ENCODE results near the gene PTAFR.

PTAFR gene

DNA sequence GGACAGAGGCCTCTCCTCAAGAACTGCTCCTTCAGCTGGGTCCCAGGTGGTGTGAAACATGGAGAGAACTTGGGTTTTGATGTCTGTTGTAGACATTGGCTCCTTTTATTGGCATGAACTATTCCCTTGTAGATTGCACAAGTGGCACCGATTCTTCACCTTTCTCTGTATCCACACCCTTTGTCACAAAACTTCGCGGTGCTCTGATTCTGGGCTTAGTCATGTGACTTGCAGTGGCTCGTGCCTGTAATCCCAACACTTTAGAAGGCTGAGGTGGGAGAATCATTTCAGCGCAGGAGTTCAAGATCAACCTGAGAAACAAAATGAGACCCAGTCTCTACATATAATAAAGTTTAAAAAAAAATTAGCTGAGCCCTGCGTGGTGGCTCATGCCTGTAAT lies 45.6 kb downstream of the PTAFR start:
- H3K27ac ChIP-seq: no peak overlapping the region
- no peak for DNase-seq
- TF ChIP-seq, protein P1, sequence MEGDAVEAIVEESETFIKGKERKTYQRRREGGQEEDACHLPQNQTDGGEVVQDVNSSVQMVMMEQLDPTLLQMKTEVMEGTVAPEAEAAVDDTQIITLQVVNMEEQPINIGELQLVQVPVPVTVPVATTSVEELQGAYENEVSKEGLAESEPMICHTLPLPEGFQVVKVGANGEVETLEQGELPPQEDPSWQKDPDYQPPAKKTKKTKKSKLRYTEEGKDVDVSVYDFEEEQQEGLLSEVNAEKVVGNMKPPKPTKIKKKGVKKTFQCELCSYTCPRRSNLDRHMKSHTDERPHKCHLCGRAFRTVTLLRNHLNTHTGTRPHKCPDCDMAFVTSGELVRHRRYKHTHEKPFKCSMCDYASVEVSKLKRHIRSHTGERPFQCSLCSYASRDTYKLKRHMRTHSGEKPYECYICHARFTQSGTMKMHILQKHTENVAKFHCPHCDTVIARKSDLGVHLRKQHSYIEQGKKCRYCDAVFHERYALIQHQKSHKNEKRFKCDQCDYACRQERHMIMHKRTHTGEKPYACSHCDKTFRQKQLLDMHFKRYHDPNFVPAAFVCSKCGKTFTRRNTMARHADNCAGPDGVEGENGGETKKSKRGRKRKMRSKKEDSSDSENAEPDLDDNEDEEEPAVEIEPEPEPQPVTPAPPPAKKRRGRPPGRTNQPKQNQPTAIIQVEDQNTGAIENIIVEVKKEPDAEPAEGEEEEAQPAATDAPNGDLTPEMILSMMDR (IDR thresholded peaks at IDR 0.05; ENCODE audit: low read depth, low read length): no peak
- no peaks in the 10 kb centered on the region for H3K36me3 ChIP-seq
- no peaks in the 10 kb centered on the region for H3K27me3 ChIP-seq (ENCODE audit: insufficient read depth, low read depth, severe bottlenecking)
- no peak overlapping the region for H3K4me3 ChIP-seq (ENCODE audit: low read depth, low read length)
- peaks cover 4% of the 10 kb centered on the region for H3K9me3 ChIP-seq (ENCODE audit: severe bottlenecking)

DNA sequence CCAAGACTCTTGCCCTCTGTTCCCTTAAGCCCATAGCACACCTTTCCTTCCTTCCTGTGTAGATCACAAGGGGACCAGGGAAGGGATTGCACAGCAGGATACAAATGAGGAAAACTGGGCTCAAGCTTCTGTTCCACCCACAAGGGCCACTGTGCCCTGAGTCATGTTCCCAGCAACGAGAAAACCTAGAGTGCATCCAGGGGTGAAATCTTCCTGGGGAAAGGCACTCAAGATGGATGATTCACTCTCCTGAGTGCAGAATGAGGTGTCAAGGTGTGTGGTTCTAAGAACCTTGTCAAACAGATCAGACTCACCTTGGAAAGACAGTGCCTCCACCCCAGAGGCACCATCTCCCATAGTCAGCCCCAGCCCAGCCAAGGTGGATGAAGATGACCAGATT lies 47.3 kb downstream of the PTAFR start:
- no peaks in the 10 kb centered on the region for H3K27me3 ChIP-seq (ENCODE audit: insufficient read depth, low read depth, severe bottlenecking)
- H3K27ac ChIP-seq: no peak overlapping the region
- TF ChIP-seq, protein P1 (IDR thresholded peaks at IDR 0.05; ENCODE audit: low read depth, low read length): no peak
- no peaks in the 10 kb centered on the region for H3K36me3 ChIP-seq
- no peaks in the 10 kb centered on the region for H3K9me3 ChIP-seq (ENCODE audit: severe bottlenecking)
- no peak for DNase-seq
- no peak overlapping the region for H3K4me3 ChIP-seq (ENCODE audit: low read depth, low read length)

DNA sequence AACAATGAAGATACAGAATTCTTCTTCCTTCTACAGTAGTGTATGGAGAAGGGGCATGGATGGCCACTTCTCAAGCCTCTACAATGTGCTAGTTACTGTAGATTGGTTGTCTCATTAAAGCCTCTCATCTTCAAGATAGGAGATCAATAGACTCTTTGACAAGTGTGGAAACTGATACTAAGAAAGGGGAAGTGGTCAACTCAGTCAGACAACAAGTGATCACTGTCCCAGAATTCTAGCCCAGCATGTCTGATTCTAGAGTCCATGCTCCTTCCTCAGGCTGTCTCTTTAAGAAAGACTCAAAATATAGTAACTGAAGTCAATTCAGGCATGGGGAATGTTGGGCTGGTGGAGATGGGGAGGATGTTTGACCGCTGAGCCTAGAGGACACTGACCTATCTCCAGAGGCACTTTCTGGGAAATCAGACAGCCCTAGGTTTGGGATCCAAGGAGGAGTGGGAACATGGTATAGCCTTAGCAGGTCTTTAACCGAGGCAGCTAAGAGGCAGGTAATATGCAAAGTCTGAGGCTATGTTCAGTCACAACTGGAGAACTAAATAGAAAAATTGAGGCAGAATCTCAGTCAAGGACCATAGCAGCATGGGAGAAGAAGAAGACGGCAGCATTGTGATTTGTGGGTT lies 48.8 kb downstream of the PTAFR start:
- TF ChIP-seq, protein P1 (IDR thresholded peaks at IDR 0.05; ENCODE audit: low read depth, low read length): no peak
- DNase-seq: no peak
- no peak overlapping the region for H3K27ac ChIP-seq
- no peaks in the 10 kb centered on the region for H3K36me3 ChIP-seq
- H3K27me3 ChIP-seq (ENCODE audit: insufficient read depth, low read depth, severe bottlenecking): no peaks in the 10 kb centered on the region
- H3K9me3 ChIP-seq (ENCODE audit: severe bottlenecking): no peaks in the 10 kb centered on the region
- no peak overlapping the region for H3K4me3 ChIP-seq (ENCODE audit: low read depth, low read length)

GRCh38 chr1:28126783-28127490 lies 49.6 kb downstream of the PTAFR start:
- Histone ChIP-seq H3K4me3 (ENCODE audit: low read depth, low read length) (no peak overlapping the region), H3K27me3 (ENCODE audit: insufficient read depth, low read depth, severe bottlenecking) (no peaks in the 10 kb centered on the region), H3K27ac (no peak overlapping the region), H3K9me3 (ENCODE audit: severe bottlenecking) (no peaks in the 10 kb centered on the region), H3K36me3 (no peaks in the 10 kb centered on the region)
- DNase-seq: no peak
- TF ChIP-seq, protein P1 (IDR thresholded peaks at IDR 0.05; ENCODE audit: low read depth, low read length): no peak

- no peak for DNase-seq
- TF ChIP-seq, protein P1 (IDR thresholded peaks at IDR 0.05; ENCODE audit: low read depth, low read length): no peak
- Histone ChIP-seq H3K27ac (no peak overlapping the region), H3K36me3 (no peaks in the 10 kb centered on the region), H3K4me3 (ENCODE audit: low read depth, low read length) (no peak overlapping the region), H3K9me3 (ENCODE audit: severe bottlenecking) (no peaks in the 10 kb centered on the region), H3K27me3 (ENCODE audit: insufficient read depth, low read depth, severe bottlenecking) (no peaks in the 10 kb centered on the region)
These were observed 50.3 kb downstream of the PTAFR start for GRCh38 chr1:28126212-28126611.
